ENCODE measurements around the gene GNAO1.

GNAO1 gene

DNA sequence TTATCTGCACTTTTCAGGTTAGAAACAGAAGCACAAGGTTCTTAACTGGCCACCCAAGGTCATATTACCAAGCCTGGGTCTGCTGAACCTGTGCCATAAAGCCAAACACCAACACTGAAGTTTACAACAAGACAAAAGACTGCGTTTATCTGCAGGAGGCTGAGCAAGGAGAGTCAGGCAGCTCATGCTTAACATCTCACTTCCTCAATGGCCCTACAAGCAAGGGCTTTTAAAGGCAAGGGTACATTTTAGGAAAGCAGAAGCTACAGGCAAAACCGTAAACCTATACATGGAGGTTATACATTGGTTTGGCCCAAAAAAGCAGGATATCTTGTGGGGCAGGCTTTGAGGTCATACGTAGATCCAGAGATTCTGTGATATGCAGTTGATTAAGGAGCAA lies 91.2 kb downstream of the GNAO1 start:
- in situ Hi-C loops (cut with MboI; ENCODE audit: low sequenced_read_pairs), result no loop called here

DNA sequence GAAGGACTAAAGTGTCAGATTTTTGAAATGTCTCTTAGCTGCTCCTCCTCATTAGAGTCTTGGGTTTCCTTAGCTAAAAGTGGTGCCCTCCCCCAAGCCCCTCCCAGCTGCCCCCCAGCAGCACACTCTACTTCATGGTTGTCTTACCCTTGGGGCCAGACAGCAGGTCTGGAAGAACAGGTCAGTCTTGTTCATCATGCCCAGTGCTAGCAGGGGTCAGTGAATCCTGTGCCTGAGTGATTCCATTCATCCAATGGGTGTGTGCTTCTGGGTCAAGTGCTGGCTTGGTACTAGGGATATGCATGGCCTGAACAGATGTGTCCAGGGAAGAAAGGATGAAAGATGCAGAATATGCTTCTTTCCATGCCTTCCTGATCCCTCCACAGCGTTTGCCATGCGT lies 93.2 kb downstream of the GNAO1 start:
- in situ Hi-C loops (cut with MboI; ENCODE audit: low sequenced_read_pairs), result no loop called here

DNA sequence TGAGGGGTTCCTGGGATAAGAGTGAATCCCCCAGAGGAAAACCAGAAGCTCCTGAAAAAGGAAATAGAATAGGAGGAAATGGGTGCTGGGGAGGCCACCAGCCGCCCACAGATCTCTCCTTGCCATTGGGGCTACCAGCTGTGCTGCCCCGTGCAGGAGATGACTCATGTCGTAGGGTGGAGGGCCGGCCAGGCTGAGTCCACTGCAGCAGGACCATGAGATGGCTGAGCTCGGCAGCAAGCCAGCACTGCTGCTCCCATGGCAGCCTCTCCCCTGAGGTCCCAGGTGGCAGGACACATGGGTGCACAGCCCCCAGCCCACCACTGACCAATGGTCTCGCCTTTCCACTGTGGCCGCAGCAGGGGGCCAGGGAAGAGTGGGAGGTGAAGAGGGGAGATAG lies 95.5 kb downstream of the GNAO1 start:
- in situ Hi-C loops (cut with MboI; ENCODE audit: low sequenced_read_pairs), result no loop called here

DNA sequence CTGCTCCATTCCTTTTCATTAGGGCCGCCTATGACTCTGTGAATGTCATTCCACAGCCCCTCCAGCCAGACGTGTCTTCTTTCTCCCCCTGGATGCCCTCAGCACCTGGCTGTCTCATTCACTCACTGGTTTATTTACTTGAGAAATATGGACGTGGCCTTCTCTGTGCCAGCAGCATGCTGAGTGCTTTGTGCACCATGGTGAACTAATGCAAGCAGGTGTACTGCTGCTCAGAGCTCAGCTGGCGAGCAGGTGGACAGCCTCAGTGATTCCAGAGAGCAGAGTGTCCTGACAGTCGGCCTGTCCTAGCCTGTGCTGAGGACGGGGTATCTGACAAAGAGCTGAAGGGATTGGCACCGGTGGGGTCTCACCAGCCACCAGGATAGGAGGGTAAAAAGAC lies 96.7 kb downstream of the GNAO1 start:
- in situ Hi-C loops (cut with MboI; ENCODE audit: low sequenced_read_pairs), result no loop called here

DNA sequence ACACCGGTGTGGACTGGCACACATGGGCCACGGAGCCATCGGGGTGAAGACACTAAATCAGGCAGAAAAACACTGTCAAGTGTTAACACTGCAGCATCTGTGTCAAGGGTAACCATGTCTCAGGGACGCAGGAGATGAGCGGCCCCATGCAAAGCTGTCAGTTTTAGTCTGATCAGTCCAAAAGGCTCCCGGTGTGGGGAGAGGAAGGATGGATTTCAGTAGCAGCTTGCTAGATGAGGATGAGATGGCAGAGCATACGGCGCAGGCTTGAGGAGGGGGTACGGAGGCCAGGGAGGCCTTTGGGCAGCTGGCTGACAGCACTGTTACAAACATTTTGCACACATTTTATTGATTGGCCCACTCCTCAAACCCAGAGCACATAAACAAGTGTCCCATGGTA lies 98.1 kb downstream of the GNAO1 start:
- in situ Hi-C loops (cut with MboI; ENCODE audit: low sequenced_read_pairs), result no loop called here

DNA sequence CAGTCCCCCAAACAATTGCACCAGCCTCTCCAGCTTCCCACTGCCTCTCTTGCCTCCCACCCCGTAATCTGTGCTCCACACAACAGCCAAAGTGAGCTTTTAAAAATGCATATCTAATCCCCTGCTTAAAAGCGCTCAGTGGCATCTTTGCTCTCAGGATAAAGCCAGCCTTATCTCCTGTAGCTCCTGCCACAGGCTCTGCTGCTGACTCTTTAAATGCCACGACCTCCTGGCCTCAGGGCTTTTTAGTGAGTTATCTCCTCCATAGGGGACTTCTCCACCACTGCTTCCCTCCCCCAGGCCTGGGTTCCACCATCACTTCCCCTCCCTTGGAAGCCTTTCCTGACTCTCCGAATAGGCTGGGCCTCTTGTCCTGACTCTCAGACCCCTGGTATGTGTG lies 98.6 kb downstream of the GNAO1 start:
- in situ Hi-C loops (cut with MboI; ENCODE audit: low sequenced_read_pairs), result no loop called here

DNA sequence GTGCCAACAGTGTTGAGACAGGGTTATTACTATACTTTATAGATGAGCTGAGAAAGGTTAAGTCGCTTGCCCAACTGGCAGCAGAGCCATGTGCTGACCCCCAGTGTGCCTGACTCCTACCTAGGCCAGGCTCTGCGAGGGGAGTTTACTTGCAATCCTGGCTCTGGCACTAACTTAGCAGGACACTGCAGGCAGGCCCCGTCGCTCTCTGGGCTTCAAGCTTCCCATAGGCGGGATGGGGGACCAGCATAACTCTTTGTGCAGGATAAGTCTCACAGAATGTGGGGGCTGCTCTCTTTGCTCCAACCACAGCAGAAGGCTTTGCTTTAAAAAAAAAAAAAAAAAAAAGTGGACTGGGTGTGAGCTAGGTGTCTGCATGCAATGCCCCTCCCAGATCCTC lies 102.7 kb downstream of the GNAO1 start:
- in situ Hi-C loops (cut with MboI; ENCODE audit: low sequenced_read_pairs), result no loop called here

DNA sequence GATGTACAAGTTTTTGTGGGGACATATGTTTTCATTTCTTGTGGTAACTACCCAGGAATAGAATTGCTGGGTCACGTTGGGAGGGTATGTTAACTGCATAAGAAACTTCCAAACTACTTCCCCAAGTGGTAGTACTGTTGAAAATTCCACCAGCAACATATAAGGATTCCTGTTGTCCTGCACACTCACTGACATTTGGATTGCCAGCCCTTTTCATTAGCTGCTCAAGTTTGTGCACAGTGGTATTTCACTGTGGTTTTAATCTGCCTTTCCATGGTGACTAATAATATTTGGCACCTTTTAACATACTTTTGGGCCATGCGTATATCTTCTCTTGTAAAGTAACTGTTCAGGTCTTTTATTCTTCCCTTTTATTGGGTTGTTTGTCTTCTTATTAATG lies 103.3 kb downstream of the GNAO1 start:
- in situ Hi-C loops (cut with MboI; ENCODE audit: low sequenced_read_pairs), result no loop called here

DNA sequence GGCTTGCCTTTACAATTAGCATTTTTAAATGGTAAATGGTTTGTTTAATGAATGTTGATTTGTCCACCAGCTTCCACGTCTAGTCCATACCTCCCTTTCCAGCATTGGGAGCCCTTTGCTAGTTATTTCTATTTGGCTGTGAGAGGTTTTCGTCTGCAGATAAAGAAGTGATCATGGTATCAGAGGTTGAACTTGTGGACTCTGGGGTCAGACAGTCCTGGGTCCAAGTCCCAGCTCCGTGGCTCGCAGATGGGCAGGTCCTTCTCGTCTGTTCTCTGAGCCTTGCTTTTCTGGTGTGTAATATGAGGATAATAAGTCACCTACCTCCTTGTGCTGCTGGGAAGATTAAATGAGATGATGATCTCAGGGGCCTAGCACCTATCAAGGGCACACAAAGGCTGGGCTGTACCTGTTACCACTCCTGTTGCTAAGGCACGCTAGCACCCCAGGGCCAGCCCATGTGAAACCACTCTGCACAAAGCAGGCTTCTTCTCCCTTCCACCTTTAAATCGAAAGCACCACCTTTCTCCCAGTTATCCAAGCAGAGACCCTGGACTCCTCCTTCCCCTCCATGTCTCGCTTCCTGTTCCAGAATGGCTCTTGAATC lies 103.9 kb downstream of the GNAO1 start:
- in situ Hi-C loops (cut with MboI; ENCODE audit: low sequenced_read_pairs), result no loop called here

DNA sequence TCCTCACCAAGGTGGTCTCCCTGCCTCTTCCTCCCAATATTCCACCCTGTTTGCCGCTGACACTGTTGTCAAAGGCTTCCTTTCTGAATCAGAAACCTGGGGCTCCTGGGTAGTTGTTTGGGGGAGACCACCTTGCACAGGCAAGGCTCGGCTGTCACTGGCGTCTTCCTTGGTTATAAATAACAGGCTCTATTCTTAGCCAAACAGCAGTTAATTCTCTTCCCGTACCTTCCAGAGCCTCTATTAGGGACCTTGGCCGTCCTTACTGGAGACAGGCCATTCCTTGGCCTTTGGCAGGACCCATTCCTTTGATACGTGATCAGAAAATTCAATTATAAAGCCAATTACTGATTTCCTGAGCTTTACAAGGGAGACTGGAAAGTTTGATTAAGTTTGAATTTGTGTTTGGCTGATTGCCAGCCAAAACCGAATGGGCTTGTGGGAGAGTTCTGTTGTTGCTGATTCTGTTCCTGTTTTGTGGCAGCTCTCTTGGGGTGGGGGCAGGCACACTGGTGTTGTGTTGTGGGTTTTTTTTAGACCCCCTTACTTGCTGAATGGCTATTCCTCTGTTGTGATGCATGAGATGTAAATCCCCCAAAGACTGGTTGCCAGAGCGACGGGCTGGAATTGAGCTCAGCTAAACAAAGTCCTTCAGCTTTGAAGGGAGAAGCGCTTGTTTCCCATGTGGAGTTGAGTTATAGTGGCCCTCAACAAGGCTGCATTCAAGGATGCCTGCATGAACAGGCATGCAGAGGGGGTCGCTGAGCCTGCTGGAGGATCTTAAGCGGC lies 104.6 kb downstream of the GNAO1 start:
- in situ Hi-C loops (cut with MboI; ENCODE audit: low sequenced_read_pairs), result no loop called here

DNA sequence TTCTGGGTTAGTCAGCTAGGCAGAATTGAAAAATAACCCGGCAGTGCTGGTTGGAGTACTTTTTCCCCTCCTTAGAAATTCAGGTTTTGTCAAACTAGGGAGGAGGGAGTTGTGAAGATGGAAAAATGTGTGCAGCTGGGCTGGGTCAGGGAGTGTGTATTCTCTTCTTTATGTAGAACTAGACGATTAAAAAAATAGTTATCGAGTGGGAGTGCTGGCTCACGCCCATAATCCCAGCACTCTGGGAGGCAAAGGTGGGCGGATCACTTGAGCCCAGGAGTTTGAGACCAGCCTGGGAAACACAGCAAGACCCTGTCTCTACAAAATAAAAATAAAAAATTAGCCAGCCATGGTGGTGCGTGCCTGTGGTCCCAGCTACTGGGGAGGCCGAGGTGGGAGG lies 106.4 kb downstream of the GNAO1 start:
- in situ Hi-C loops (cut with MboI; ENCODE audit: low sequenced_read_pairs), result no loop called here

DNA sequence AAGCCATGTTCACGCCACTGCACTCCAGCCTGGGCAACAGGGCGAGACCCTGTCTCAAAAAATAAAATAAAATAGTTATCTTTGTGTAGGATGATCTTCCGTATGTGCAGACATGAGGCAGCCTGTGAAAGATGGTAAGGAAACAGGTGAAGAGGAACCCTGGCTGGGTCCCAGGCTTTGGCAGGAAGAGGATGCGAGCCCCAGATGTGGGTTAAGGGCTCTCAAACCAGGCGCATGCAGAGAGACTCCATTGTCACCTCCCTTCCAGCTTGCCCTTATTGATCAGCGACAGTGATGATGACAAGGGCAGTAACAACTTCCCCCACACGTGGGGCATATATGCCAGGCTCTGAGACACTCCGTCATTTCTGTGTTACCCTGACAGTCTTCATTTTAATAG lies 106.8 kb downstream of the GNAO1 start:
- in situ Hi-C loops (cut with MboI; ENCODE audit: low sequenced_read_pairs), result no loop called here

DNA sequence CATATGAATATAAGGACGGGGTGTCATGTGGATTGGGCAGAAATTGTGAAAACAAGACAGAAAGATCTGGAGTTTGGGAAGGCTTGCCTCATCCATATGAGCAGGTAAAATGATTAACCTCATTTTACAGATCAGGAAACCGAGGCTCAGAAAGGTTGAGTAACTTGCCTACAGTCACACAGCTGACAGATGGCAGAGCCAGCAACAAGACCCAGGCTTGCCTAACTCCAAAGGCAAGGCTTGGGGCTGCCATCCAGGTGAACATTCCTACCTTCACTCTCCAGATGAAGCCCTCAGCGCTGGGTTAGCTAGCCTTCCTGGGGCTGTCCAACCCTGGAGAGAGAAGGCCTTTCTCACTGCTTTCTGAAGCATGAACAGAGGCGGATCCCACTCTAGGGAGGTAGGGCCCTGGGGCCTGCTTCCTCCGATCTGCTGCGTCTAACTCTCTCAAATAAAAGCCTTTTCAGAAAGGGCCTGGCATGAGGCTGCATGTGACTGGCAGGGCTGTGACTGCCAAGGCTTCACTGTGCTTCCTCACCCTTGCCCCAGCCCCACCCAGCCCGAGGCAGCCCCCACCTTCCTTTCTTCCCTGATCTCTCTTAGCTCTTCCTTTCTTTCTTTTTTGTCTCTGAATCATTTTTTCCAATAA lies 107.8 kb downstream of the GNAO1 start:
- in situ Hi-C loops (cut with MboI; ENCODE audit: low sequenced_read_pairs), result no loop called here

DNA sequence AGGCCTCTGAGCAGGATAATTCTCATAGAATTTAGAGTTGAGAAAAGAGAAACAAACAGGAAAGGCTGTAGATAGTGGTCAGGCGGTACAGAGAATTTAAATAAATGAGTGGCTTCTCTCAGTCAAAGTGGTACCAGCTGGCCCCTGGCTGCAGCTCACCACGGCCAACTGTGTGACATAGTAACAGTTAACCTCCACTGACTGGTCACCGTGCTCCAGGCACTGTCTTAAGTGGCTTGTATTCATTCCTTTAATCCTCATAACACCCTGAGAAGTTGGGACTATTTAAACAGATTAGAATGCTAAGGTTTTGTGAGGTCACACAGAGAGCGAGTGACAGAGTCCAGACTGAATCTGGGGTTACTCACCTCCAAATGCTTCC lies 108.9 kb downstream of the GNAO1 start:
- in situ Hi-C loops (cut with MboI; ENCODE audit: low sequenced_read_pairs), result no loop called here

DNA sequence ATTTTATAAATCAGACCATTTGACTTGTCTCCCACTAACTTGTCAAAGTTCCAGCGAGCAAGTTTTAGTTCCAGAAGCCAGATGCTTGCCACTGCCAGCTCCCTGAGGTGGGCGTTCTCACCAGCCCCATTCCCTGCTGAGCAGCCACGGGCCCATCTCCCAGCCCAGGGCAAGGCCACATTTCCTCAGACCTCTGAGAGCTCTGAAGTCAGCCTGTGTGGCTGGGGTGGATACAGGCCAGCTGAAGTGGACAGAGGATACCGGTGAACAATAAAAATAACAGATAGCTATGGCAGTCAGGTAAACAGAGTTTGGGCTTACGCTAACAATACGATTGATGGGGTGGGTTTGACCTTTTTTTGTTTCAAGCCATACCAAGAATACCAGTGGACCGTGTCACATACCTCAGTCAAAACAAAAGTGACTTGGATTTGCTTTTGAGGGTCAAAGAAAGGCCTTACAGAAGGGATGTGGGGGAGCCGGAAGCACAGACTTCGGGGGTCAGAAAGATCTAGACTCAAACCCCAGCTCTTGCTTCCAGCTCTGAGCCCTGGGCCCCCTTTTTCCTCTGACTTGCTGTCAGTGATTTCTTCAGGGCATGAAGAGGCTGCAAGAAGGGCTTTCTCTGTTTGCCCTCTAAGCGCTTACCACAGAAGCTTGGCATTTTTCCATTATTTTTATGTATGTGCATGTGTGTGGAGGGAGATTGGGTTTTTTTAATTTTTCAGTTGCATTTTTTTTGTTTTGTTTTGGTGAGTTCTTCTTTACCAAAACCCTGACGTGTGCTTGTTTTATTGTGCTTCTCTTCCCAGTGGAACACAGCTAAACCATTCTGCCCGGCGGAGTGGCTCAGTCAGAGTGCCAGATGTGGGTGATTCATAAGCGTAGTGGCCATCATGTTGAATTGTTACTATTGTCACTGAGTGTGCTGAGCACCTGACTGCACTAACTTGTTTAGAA lies 109.9 kb downstream of the GNAO1 start:
- in situ Hi-C loops (cut with MboI; ENCODE audit: low sequenced_read_pairs), result no loop called here

DNA sequence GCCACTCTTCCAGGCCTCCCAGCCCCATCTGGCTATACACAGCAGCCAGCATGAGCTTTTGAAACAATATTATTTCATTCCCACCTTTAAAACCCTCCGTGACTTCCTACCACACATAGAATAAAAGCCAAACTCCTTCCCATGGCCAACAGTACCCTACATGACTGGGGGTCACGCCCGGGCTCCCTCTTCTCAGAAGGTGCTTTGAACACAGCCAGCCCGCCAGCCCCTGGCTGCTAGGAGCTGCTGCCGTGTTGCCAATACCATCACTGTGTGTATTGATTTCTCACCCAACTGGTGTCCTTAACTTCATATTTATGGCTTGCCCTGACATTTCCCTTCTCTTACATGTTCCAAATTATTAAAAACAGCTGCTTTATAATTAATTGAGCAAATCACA lies 111.2 kb downstream of the GNAO1 start:
- in situ Hi-C loops (cut with MboI; ENCODE audit: low sequenced_read_pairs), result no loop called here

DNA sequence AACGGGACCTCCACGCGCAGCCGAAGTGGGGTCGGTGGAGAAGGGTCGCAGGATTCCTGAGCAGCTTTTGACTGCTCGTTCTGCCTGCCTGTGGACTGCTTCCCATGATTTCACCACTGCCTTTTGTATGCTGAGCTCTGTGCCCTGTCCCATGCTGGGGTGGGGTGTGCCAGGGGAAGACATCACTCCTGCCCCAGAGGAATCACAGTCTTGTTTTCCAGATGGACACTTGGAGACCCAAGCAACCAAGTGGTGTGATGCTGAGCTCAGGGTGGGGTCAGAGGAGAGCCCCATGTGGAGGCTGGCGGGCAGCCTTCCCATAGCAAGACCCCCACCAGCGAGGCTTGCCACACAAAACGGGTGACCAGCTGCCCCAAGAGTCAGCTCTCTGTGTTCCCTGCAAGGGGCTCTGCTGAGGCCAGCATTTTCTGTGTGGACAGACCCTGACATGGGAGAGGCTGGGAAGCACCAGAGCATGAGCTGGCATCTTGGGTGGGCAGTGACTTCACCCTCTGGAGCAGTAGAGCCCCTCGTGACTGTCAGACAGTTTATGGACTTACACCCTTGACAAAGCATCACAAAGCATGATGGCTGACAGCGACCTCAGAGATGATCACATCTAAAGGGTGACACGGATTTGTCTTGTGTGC lies 111.9 kb downstream of the GNAO1 start:
- in situ Hi-C loops (cut with MboI; ENCODE audit: low sequenced_read_pairs), result no loop called here

DNA sequence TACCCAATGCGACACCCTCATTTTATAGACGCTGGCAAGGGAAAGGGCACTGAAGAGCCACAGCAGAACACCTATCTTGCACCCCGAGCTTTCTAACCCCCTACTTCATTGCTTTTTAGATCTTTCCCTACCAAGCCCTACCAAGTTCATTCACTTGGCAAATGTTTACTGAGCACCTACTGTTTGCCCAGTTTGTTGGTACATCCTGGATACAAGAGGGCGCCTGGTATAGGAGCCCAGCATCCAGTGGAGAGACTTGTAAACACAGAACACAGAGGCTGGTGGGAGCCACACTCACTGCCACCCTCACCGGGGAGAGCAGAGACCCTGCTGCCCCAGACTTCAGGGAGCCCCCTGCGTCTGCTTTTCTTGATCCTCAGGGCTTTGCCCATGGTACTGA lies 112.6 kb downstream of the GNAO1 start:
- in situ Hi-C loops (cut with MboI; ENCODE audit: low sequenced_read_pairs), result no loop called here

DNA sequence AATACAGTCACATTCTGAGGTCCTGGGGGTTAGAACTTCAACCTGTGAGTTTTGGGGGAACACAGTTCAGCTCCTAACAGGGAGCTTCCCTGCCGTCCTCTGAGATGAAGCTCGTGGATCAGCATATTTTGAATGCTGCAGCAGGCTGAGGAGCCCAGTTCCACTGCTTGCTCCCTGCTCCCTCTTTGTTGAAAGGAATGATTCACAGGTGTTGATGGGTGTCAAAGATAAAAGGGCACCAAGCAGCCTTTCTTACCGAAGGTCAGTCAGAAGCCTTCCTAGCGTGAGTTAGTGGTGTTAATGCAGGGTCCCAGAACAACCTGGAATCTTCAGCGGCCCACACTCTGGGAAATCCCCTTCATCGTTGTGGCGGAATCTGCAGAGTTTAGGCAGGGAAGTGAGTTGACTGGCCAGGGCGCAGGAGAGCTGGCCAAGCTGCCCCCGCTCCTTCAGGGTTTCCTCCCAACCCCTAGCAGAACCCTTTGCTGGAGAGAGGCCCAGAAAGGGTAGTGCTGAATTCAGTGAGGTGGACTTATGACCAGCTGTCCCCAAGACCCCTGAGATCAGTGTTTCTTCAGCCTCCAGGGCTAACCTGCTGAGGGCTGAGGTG lies 114.8 kb downstream of the GNAO1 start:
- in situ Hi-C loops (cut with MboI; ENCODE audit: low sequenced_read_pairs), result no loop called here

Measured in hTERT RPE-1 (cell line).